Astrocyte (in vitro differentiated cells and primary cell): Measurements from ENCODE around the gene BOD1L2. TPM values are rescaled to one million over a fixed set of nuclear protein-coding genes. Genes with fewer than 3 reads are reported as not detected.

Source experiments
- DNase-seq: peaks from one replicate; pipeline ENCODE4 v3.0.0-alpha.2; 2010; ENCODE audit warnings: low read depth
- FAIRE-seq: peaks from 2 replicates; lab custom pipeline; 2011; peaks lifted over from hg19 to GRCh38; lab: Jason Lieb, UNC
- H2AFZ ChIP-seq: 2 replicates; pipeline ENCODE4 v1.6.0; 2012; ENCODE audit warnings: low read depth, low read length, inconsistent platforms
- H3K27ac ChIP-seq: 2 replicates; pipeline ENCODE4 v1.5.1; 2011; ENCODE audit warnings: low read depth, low read length, inconsistent platforms
- H3K27me3 ChIP-seq: 2 replicates; pipeline ENCODE4 v1.6.0; 2011; ENCODE audit warnings: low read length, inconsistent platforms; ENCODE audit not compliant: insufficient read depth
- H3K36me3 ChIP-seq: 2 replicates; pipeline ENCODE4 v1.5.1; 2011; ENCODE audit warnings: low read length, inconsistent platforms; ENCODE audit not compliant: insufficient read depth
- H3K4me1 ChIP-seq: 2 replicates; pipeline ENCODE4 v1.5.1; 2011; ENCODE audit warnings: low read length, inconsistent platforms; ENCODE audit not compliant: insufficient read depth
- H3K4me2 ChIP-seq: 2 replicates; pipeline ENCODE4 v1.6.0; 2012; ENCODE audit warnings: low read length, inconsistent platforms
- H3K4me3 ChIP-seq: 2 replicates; pipeline ENCODE4 v1.5.1; 2011; ENCODE audit warnings: low read depth, mild to moderate bottlenecking, low read length, inconsistent platforms; ENCODE audit not compliant: insufficient read depth
- H3K79me2 ChIP-seq: 2 replicates; pipeline ENCODE4 v1.6.0; 2012; ENCODE audit warnings: mild to moderate bottlenecking, low read length, inconsistent platforms; ENCODE audit not compliant: insufficient read depth
- H3K9ac ChIP-seq: 2 replicates; pipeline ENCODE4 v1.6.0; 2012; ENCODE audit warnings: mild to moderate bottlenecking, low read length, inconsistent platforms
- H3K9me3 ChIP-seq: 2 replicates; pipeline ENCODE4 v1.5.1; 2012; ENCODE audit warnings: low read depth, mild to moderate bottlenecking, low read length, inconsistent platforms; ENCODE audit not compliant: insufficient read depth
- H4K20me1 ChIP-seq: 2 replicates; pipeline ENCODE4 v1.6.0; 2012; ENCODE audit warnings: low read length, inconsistent platforms; ENCODE audit not compliant: insufficient read depth
- H3K27ac Mint-ChIP-seq: one replicate; pipeline ENCODE4 v1.8.0; 2021; ENCODE audit warnings: mild to moderate bottlenecking, mixed read lengths; ENCODE audit not compliant: unreplicated experiment
- H3K27me3 Mint-ChIP-seq: one replicate; pipeline ENCODE4 v1.8.0; 2021; ENCODE audit warnings: low read depth, mixed read lengths; ENCODE audit not compliant: unreplicated experiment
- H3K36me3 Mint-ChIP-seq: one replicate; pipeline ENCODE4 v1.8.0; 2021; ENCODE audit warnings: low read depth, mixed read lengths; ENCODE audit not compliant: unreplicated experiment
- H3K4me1 Mint-ChIP-seq: one replicate; pipeline ENCODE4 v1.8.0; 2021; ENCODE audit warnings: low read depth, mixed read lengths; ENCODE audit not compliant: unreplicated experiment
- H3K4me3 Mint-ChIP-seq: one replicate; pipeline ENCODE4 v1.8.0; 2021; ENCODE audit warnings: mild to moderate bottlenecking, moderate library complexity, mixed read lengths; ENCODE audit not compliant: unreplicated experiment
- H3K9me3 Mint-ChIP-seq: one replicate; pipeline ENCODE4 v1.8.0; 2021; ENCODE audit warnings: mild to moderate bottlenecking, mixed read lengths; ENCODE audit not compliant: unreplicated experiment
- CTCF ChIP-seq: IDR thresholded peaks from 2 replicates; pipeline ENCODE4 v1.5.1; 2011; ENCODE audit warnings: low read depth, mild to moderate bottlenecking, inconsistent platforms, low read length, moderate library complexity; ENCODE audit not compliant: insufficient read depth
- EZH2 ChIP-seq: IDR thresholded peaks from 2 replicates; pipeline ENCODE4 v1.6.1; 2012; ENCODE audit warnings: mild to moderate bottlenecking, low read length, inconsistent platforms; ENCODE audit not compliant: insufficient read depth
- total RNA-seq: library from RNA; stranded (reverse); gene quantifications from 2 replicates; pipeline ENCODE4 v1.2.1, GENCODE V29; 2021

Gene BOD1L2
- total RNA-seq, 1 donor from 2014 or later, result not detected

- H3K36me3 Mint-ChIP-seq, result no peaks in the 10 kb centered on the region
- H3K4me1 ChIP-seq, result no peaks in the 10 kb centered on the region
- peaks cover 7% of the 10 kb centered on the region for H3K27me3 Mint-ChIP-seq
- no peaks in the 10 kb centered on the region for H3K4me1 Mint-ChIP-seq
- no peak overlapping the region for H3K9ac ChIP-seq
- H3K4me2 ChIP-seq, result no peak overlapping the region
- no peaks in the 10 kb centered on the region for H3K9me3 ChIP-seq
- H3K4me3 ChIP-seq, result no peak overlapping the region
- FAIRE-seq, result no peak
- no peak overlapping the region for H3K27ac Mint-ChIP-seq
- DNase-seq, result no peak
- no peak overlapping the region for H2AFZ ChIP-seq
- no peaks in the 10 kb centered on the region for H3K27me3 ChIP-seq
- no peaks in the 10 kb centered on the region for H3K36me3 ChIP-seq
- H3K27ac ChIP-seq, result no peak overlapping the region
- H3K4me3 Mint-ChIP-seq, result no peak overlapping the region
- TF ChIP-seq CTCF, result no peak
- TF ChIP-seq EZH2, result no peak
- H3K9me3 Mint-ChIP-seq, result peaks cover 4% of the 10 kb centered on the region
- no peaks in the 10 kb centered on the region for H3K79me2 ChIP-seq
- no peaks in the 10 kb centered on the region for H4K20me1 ChIP-seq
Observed at GRCh38 chr18:57164401-57164800, 17.5 kb downstream of the BOD1L2 start.

GRCh38 chr18:57167617-57168308 is 20.9 kb downstream of the BOD1L2 start:
- no peak for TF ChIP-seq CTCF
- no peak for TF ChIP-seq EZH2

GRCh38 chr18:57171026-57171425 is 24.1 kb downstream of the BOD1L2 start:
- Mint-ChIP-seq H3K4me1 (no peaks in the 10 kb centered on the region), H3K36me3 (no peaks in the 10 kb centered on the region), H3K4me3 (no peak overlapping the region), H3K27me3 (peaks cover 10% of the 10 kb centered on the region), H3K9me3 (peaks cover 7% of the 10 kb centered on the region), H3K27ac (no peak overlapping the region)
- Histone ChIP-seq H3K4me2 (no peak overlapping the region), H2AFZ (no peak overlapping the region), H3K9me3 (no peaks in the 10 kb centered on the region), H3K9ac (no peak overlapping the region), H3K27ac (no peak overlapping the region), H3K36me3 (no peaks in the 10 kb centered on the region), H4K20me1 (no peaks in the 10 kb centered on the region), H3K4me3 (no peak overlapping the region), H3K79me2 (no peaks in the 10 kb centered on the region), H3K27me3 (no peaks in the 10 kb centered on the region), H3K4me1 (no peaks in the 10 kb centered on the region)
- FAIRE-seq, result no peak
- no peak for TF ChIP-seq EZH2
- no peak for TF ChIP-seq CTCF
- no peak for DNase-seq

More at GRCh38 chr18:57167617-57168308, 20.9 kb downstream of the BOD1L2 start:
- Mint-ChIP-seq H3K27me3 (peaks cover 10% of the 10 kb centered on the region), H3K4me3 (no peak overlapping the region), H3K9me3 (peaks cover 4% of the 10 kb centered on the region), H3K27ac (no peak overlapping the region), H3K36me3 (no peaks in the 10 kb centered on the region), H3K4me1 (no peaks in the 10 kb centered on the region)
- Histone ChIP-seq H3K27ac (no peak overlapping the region), H3K27me3 (no peaks in the 10 kb centered on the region), H3K36me3 (no peaks in the 10 kb centered on the region), H3K79me2 (no peaks in the 10 kb centered on the region), H3K4me1 (no peaks in the 10 kb centered on the region), H3K9ac (no peak overlapping the region), H2AFZ (no peak overlapping the region), H3K4me3 (no peak overlapping the region), H3K4me2 (no peak overlapping the region), H4K20me1 (no peaks in the 10 kb centered on the region), H3K9me3 (no peaks in the 10 kb centered on the region)
- no peak for DNase-seq
- no peak for FAIRE-seq
